ENCODE measurements around the gene XYLT1. TPM values are rescaled to one million over a fixed set of nuclear protein-coding genes. Genes with fewer than 3 reads are reported as not detected.

The XYLT1 gene
- total RNA-seq, 1 experiment from 2014 or later = 1.7 TPM

DNA sequence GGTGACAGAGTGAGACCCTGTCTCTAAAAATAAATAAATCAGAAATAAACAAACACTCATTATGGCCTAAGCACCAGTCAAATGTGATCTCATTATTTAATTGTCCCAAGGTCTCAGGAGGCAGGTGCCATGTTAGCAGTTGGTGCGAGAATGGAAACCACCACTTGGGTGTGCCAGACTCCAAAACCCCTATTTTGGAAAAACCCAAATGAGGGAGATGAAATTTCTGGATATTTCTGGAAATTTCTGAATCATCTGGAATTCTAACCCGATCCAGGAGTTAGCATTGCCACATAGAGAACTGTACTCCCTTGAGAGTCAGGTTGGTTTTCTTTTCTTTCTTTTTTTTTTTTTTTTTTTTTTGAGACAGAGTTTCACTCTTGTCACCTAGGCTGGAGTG, 264.0 kb downstream of the XYLT1 start:
- Histone ChIP-seq H3K4me2 (no peak overlapping the region), H3K4me3 (no peak overlapping the region), H3K27ac (no peak overlapping the region), H3K79me2 (ENCODE audit: low read depth) (no peaks in the 10 kb centered on the region), H3K4me1 (replicated peaks; ENCODE audit: insufficient read depth) (no peaks in the 10 kb centered on the region), H3K36me3 (ENCODE audit: low read depth) (no peaks in the 10 kb centered on the region), H3K9me3 (ENCODE audit: insufficient read depth, low read depth) (no peaks in the 10 kb centered on the region), H3K9me2 (ENCODE audit: insufficient read depth) (no peaks in the 10 kb centered on the region), H3F3A (ENCODE audit: insufficient read depth, low read depth) (no peaks in the 10 kb centered on the region), H4K20me1 (ENCODE audit: insufficient read depth) (peaks cover 4% of the 10 kb centered on the region; the same call in 1 of the 2 replicates), H3K27me3 (ENCODE audit: insufficient read depth, low read depth) (no peaks in the 10 kb centered on the region; the same call in 1 of the 2 replicates), H2AFZ (no peak overlapping the region)
- BruUV-seq (replicated peaks) = no TSS peak
- TF ChIP-seq EZH2 (IDR thresholded peaks at IDR 0.05; ENCODE audit: low read depth) = no peak
- TF ChIP-seq CTCF (conservative IDR thresholded peaks at IDR 0.05) = no peak
- DNase-seq = no peak
- ChIA-PET POLR2A (ENCODE audit: unreplicated experiment) (no interaction called here), CTCF (no interaction called here)
- intact Hi-C loops (cut with micrococcal nuclease; ENCODE audit: unreplicated experiment) = no loop called here

DNA sequence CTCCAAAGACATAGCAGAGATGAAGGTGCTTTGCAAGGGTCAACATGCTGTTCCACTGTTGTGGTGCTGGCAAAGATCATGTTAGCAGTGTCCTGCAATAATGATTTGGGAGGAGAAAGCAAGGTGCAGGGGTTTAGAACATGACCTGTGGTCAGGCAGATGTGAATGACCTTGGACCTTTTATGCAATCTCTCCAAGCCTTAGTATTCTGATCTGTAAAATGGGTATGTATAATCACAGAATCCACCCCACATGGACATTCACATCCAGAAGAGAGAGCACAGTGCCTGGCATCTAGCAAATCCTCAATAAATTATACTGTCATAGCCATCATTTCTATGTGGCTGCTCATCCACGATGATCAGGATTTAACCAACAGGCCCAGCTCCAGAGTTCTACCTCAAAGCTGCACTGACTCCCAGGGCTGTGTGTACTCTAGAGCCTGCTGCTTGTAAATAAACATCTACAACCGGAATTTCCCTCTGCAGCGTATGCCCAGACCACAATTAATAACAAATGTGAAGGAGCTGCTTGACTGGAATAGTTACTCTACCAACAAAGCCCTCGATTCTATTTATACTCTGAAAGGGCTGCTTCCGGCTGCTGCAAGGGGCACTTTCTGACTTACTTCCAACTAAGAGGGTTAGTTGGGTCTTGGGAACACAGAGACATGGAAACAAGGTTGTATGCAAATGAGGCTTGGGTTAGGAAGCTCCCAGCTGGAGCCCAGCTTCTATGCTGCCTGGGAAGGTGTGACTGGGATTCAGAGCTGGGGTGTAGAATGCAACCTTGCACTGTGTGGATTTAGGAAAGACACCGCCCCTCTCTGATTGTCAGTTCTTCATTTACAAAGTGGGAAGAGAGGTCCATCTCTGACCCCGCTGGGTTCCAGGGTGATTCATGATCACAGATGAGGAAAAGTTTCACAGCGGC, 265.2 kb downstream of the XYLT1 start:
- Histone ChIP-seq H4K20me1 (ENCODE audit: insufficient read depth) (peaks cover 4% of the 10 kb centered on the region; the same call in 1 of the 2 replicates), H3K4me2 (no peak overlapping the region), H3K27me3 (ENCODE audit: insufficient read depth, low read depth) (peaks cover 6% of the 10 kb centered on the region; the same call in 1 of the 2 replicates), H3K79me2 (ENCODE audit: low read depth) (no peaks in the 10 kb centered on the region), H3K36me3 (ENCODE audit: low read depth) (no peaks in the 10 kb centered on the region), H3F3A (ENCODE audit: insufficient read depth, low read depth) (no peaks in the 10 kb centered on the region), H3K9me3 (ENCODE audit: insufficient read depth, low read depth) (no peaks in the 10 kb centered on the region), H3K4me1 (replicated peaks; ENCODE audit: insufficient read depth) (no peaks in the 10 kb centered on the region), H3K4me3 (no peak overlapping the region), H3K27ac (no peak overlapping the region), H3K9me2 (ENCODE audit: insufficient read depth) (no peaks in the 10 kb centered on the region), H2AFZ (no peak overlapping the region)
- BruUV-seq (replicated peaks) = no TSS peak
- ChIA-PET CTCF (no interaction called here), POLR2A (ENCODE audit: unreplicated experiment) (interaction anchor here (0.6 kb wide), 1 partner anchor 366 kb away, joined by 5 read pairs; no protein-coding TSS in a partner anchor)
- TF ChIP-seq CTCF (conservative IDR thresholded peaks at IDR 0.05) = no peak
- no peak for TF ChIP-seq EZH2 (IDR thresholded peaks at IDR 0.05; ENCODE audit: low read depth)
- DNase-seq = no peak
- intact Hi-C loops (cut with micrococcal nuclease; ENCODE audit: unreplicated experiment) = no loop called here

- ChIA-PET POLR2A (ENCODE audit: unreplicated experiment) (no interaction called here), CTCF (no interaction called here)
These were observed 266.1 kb downstream of the XYLT1 start for GRCh38 chr16:17204644-17205043.

More at GRCh38 chr16:17204644-17205043, 266.1 kb downstream of the XYLT1 start:
- TF ChIP-seq EZH2 (IDR thresholded peaks at IDR 0.05; ENCODE audit: low read depth) (no peak), CTCF (conservative IDR thresholded peaks at IDR 0.05) (no peak)
- BruUV-seq (replicated peaks) = no TSS peak
- Histone ChIP-seq H3K4me3 (no peak overlapping the region), H3K4me1 (replicated peaks; ENCODE audit: insufficient read depth) (no peaks in the 10 kb centered on the region), H3K27ac (no peak overlapping the region), H3K9me3 (ENCODE audit: insufficient read depth, low read depth) (no peaks in the 10 kb centered on the region), H4K20me1 (ENCODE audit: insufficient read depth) (peaks cover 4% of the 10 kb centered on the region; the same call in 1 of the 2 replicates), H3K4me2 (no peak overlapping the region), H3K36me3 (ENCODE audit: low read depth) (no peaks in the 10 kb centered on the region), H3F3A (ENCODE audit: insufficient read depth, low read depth) (no peaks in the 10 kb centered on the region), H3K27me3 (ENCODE audit: insufficient read depth, low read depth) (peaks cover 7% of the 10 kb centered on the region; the same call in 1 of the 2 replicates), H3K79me2 (ENCODE audit: low read depth) (no peaks in the 10 kb centered on the region), H3K9me2 (ENCODE audit: insufficient read depth) (no peaks in the 10 kb centered on the region), H2AFZ (no peak overlapping the region)
- intact Hi-C loops (cut with micrococcal nuclease; ENCODE audit: unreplicated experiment) = no loop called here
- no peak for DNase-seq

Measured in PC-9 (cell line).